OCI-M1 (cell line): ENCODE data around the gene TULP4.
A peak's percentile ranks its signal among the peaks of the same experiment; 100 is the strongest.
"Not testable (repeated sequence)": the region's sequence is repeated elsewhere in the genome, so short reads cannot be mapped to it uniquely, and the experiment has no call there.

Experiments
- DNase-seq: peaks from one replicate; lab custom pipeline; 2025; lab: John Stamatoyannopoulos, UW

TULP4 gene

DNA sequence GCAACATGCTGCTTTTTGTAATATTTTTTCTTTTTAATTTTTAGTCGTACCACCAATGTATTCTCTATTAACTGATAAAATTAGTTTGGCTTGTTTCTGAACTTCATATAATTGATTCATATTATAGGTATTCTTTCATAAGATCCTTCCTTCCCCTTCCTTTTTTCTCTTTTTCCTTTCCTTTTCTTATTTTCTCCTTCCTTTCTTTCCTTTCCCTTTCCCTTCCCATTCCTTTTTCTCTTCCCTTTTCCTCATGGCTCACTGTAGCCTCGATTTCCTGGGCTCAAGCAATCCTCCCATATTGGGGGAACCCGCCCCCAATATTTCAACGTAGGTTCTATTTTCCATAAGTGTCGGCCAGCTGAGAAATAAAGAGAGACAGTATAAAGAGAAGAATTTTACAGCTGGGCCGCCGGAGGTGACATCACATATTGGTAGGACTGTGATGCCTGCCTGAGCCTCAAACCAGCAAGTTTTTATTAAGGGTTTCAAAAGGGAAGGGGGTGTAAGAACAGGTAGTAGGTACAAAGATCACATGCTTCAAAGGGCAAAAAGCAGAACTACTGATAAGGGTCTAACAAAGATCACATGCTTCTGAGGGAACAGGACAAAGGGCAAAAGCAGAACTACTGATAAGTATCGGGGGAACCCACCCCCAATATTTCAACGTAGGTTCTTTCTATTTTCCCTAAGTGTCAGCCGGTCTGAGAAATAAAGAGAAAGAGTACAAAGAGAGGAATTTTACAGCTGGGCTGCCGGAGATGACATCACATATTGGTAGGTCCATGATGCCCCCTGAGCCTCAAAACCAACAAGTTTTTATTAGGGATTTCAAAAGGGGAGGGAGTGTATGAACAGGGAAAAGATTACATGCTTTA, 16.1 kb upstream of the TULP4 start:
- not testable (repeated sequence) for DNase-seq

DNA sequence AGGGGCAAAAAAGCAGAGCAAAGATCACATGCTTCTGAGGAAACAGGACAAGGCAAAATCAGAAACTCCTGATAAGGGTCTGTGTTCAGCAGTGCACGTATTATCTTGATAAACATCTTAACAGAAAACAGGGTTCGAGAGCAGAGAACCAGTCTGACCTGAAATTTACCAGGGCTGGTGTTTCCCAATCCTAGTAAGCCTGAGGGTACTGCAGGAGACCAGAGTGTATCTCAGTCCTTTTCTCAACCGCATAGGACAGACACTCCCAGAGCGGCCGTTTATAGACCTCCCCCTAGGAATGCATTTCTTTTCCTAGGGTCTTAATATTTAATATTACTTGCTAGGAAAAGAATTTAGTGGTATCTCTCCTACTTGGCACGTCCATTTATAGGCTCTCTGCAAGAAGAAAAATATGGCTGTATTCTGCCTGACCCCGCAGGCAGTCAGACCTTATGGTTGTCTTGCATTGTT, 15.4 kb upstream of the TULP4 start:
- not testable (repeated sequence) for DNase-seq

DNA sequence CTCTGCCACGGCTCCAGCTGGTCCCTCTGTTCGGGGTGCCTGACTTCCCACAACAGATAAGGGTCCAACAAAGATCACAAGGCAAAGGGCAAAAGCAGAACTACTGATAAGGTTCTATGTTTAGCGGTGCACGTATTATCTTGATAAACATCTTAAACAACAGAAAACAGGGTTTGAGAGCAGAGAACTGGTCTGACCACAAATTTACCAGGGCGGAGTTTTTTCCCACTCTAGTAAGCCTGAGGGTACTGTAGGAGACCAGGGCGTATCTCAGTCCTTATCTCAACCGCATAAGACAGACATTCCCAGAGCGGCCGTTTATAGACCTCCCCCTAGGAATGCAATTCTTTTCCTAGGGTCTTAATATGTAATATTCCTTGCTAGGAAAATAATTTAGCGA, 14.6 kb upstream of the TULP4 start:
- peak; percentile 67 for DNase-seq

DNA sequence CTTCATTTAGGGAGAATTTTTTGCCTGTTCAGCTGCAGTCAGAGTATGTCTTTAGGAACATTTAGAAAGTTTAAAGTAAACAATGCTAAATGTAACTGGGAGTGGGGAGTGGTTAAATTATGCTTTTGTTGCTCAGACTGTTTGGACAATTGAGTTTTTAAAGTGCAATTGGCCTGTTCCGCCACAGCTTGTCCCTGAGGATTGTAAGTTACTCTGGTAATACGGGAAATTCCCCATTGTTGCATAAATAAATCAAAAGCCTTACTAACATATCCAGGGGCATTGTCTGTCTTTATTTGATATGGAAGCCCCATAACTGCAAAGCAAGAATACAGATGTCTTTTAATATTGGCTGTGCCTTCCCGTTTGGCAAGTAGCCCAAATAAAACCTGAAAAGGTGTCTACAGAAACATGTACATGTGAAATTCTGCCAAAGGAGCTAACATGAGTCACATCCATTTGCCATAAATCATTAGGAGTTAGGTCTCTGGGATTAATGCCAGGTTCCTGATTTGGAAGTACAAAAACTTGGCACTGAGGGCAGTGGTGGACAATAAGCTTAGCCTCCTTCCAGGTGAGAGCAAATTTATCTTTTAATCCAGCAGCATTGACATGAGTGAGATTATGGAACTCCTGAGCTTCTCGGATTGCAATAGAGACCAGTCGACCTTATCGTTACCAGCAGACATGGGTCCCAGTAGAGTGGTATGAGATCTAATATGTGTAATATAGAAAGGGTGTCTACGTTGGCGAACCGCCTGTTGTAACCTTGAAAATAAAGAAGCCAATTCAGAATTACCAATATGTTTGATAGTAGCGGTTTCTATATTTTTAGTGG, 11.7 kb upstream of the TULP4 start:
- not testable (repeated sequence) for DNase-seq

DNA sequence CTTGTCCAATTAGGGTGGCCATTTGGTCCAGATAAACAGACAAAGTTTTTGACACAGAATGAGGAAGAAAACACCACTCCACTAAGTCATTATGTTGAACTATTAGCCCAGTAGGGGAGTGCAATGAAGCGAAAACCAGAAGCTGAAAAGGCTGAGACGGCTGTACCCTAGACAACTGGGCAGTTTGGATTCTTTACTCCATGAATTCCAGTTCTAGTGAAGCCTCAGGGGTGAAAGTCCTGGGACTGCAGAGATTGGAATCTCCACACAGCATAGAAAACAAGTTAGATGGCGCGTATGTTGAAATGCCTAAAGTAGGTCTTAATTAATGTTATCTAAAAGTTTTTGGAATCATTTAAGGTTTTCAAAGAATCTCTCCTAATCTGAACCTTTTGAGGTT, 10.7 kb upstream of the TULP4 start:
- not testable (repeated sequence) for DNase-seq

DNA sequence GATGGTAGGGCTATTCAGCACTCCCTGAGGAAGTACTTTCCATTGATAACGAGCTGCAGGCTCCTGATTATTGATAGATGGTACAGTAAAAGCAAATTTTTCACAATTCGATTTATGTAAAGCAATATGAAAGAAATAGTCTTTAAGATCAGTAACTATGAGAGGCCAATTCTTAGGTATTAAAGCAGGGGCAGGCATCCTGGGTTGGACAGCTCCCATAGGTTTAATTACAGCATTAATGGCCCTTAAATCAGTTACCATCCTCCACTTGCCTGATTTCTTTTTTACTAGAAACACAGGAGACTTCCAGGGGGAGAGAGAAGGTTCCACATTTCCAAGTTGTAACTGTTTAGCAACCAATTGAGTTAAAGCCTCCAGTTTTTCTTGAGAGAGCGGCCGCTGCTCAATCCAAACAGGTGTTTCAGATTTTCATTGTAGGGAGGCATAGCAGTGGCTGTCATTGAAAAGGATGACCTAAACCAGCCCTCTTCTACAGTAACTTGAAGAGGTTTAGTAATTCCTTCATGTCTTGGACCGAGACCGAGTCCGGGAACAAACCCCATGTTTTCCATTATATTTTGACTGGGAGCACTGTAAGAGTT, 10.0 kb upstream of the TULP4 start:
- DNase-seq = not testable (repeated sequence)

DNA sequence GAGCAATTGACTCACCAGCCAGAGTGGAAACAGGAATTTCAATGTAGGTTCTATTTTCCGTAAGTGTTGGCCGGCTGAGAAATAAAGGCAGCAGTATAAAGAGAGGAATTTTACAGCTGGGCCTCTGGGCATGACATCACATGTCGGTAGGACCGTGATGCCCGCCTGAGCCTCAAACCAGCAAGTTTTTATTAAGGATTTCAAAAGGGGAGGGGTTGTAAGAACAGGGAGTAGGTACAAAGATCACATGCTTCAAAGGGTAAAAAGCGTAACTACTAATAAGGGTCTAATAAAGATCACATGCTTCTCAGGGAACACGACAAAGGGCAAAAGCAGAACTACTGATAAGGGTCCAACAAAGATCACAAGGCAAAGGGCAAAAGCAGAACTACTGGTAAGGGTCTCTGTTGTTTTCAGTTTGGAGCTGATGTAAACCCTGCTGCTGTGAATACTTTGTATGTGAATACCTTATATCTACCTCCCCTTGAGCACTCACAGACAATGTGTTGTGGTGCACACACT, 9.0 kb upstream of the TULP4 start:
- DNase-seq = peak; percentile 60

DNA sequence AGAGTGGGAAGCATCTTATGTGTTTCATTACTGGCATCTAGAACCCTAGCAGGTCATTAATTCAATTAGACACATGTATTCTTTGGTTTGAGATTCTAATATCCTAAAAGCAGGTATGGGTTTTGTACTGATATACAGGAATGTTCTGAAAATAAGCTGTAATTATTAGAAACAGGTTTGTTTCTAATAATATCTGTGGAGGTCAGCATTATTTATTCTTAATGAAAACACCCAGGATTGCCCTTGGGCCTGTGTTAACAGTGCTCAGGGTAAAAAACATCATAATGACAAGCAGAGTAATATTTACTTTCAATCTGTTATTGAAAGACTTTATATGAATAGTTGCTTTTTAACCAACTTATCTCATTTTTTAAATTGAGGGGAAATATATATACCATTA, 8.0 kb upstream of the TULP4 start:
- DNase-seq = no peak

DNA sequence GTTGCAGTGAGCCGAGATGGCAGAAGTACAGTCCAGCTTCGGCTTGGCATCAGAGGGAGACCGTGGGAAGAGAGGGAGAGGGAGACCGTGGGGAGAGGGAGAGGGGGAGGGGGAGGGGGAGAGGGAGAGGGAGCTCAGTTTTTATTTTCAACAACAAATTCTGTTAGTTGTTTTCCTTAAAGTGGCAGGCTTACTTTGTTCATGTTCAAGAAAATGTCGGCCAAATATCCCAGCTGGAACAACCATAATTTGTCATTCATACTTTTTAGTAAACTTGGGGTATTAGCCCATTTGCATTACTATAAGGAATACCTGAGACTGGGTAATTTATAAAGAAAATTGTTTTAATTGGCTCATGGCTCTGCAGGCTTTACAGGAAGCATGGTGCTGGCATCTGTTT, 2.5 kb upstream of the TULP4 start:
- DNase-seq = no peak

DNA sequence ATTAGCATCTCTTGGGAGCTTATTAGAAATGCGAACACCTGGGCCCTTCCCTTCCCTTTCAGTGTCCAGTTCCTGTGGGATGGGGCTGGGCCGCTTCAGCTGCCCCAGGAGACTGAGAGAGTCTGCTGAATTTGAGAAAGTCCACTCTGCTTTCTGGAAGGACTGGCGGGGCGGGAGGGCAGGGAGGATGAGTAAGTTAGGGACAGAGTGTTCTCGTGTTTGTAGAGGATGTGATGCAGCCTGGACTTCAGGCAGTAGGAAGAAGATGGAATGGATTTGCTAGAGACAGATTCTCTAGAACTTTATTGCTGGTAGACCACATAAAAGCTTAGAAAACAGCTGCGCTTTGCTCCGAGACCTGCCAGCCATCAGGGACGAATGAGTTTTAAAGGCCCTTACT, 1.1 kb upstream of the TULP4 start:
- DNase-seq = no peak

DNA sequence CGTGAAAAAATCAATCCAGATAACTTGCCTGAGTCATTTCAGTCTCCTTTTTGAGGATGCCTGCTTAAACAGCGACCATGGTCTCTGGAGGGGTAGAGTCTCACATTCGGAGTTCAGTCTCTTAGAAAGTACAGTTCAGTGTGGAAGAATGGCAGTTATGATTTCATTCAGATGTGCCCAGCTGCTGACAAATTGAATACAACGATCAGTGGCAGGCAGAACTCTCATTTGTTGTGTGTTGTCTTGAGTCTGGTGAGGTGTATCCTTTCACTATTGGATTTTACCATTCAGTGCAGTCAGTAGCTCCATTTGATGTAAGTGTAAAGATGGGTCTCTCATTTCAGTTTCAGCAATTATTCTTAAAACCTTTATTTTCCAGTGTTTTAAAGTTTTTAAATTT, 639 bp upstream of the TULP4 start:
- DNase-seq = no peak

DNA sequence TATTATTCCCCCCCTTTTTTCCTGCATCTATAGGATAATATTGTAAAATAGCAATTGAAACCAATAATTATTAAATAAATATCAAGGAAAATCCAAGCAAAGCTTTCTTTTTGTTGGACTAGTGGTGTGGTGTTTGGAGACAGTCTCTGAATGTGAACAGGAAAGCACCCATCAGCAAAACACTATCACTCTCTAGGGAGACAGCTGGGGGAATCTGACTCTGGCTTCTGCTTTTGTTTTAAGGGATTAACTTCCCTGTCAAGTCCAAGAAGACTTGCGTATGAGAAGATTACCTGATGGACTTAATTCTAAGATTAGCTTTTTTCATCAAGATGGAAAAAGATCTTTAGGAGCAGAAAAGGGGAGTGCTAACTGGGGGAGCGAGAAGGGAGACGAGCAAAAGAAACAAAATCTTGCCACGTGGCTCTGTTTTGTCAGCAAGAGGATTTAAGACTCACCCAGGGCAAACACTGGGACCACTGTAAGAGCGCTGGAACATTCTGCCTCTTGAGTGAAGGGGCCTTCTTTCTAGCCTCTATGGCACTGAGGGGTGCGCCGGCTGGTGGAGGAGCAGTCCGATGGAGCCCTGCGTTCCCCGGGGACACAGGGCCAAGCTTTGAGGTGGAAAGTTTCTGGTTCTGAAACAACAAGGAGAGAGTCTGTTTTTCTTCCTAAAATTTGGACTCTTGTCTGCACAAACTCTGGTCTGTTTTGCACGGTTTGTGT, 570 bp downstream of the TULP4 start:
- DNase-seq = no peak

DNA sequence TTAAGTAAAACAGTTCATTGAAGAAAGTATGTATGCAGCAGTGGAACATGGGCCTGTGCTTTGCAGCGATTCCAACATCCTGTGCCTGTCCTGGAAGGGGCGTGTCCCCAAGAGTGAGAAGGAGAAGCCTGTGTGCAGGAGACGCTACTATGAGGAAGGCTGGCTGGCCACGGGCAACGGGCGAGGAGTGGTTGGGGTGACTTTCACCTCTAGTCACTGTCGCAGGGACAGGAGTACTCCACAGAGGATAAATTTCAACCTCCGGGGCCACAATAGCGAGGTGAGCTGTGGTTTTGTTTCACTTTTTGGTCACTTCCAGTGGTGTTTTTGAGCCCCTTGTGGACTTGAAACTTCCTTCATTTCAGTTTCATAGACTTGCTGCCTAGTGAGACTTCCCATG, 1.7 kb downstream of the TULP4 start:
- DNase-seq = no peak

DNA sequence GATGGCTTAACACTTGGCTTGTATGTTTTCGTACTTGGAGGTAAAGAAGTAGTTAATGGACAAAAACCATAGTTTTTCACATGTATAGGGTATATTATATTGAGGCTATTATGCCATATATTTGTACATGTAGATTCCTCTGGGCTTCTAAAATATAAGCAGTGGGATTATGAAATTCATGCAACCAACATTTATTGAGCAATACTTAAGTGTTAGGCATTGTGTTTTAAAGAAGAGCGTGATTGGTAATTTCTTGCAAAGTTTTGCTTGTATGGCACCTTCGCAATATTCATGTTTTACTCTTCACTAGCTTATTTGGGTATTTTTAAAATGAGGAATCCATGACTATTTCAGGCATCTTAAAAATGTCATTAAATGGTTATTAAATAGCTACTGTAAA, 2.5 kb downstream of the TULP4 start:
- no peak for DNase-seq

DNA sequence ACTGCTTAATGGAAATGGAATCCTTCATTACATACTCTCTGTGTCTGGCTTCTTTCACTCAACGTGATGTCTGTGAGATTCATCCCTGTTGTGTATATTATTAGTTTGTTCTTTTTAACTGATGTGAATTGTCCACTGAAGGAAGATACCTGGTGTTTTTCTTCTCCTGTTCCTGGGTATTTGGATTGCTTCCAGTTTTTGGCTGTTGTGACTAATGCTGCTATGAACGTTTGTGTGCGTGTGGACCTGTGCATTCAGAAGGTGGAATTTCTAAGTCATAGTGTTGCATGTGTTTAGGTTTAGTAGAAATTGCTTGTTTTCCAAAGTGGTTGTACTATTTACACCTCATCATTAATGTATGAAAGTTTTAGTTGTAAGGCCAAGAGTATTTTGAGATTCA, 3.8 kb downstream of the TULP4 start:
- DNase-seq = no peak

DNA sequence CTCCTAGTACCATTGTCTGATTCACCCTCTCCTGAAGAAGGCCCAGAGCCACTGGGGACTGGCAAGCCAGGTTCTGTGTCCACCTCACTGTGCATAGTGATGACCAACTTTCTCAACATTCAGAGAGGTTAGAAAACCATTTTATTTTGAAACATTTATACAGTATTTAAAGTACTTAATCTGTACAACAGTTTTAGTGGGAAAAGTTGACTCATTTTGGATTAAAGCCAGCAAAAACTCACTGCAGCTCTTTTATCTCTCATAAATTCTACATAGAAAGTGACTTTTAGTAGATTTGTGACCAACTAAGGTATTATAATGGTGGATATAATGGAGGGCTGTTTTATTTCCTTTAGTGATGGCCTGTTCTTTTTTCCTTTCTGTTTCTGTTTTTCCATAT, 9.7 kb downstream of the TULP4 start:
- DNase-seq = peak; percentile 62

DNA sequence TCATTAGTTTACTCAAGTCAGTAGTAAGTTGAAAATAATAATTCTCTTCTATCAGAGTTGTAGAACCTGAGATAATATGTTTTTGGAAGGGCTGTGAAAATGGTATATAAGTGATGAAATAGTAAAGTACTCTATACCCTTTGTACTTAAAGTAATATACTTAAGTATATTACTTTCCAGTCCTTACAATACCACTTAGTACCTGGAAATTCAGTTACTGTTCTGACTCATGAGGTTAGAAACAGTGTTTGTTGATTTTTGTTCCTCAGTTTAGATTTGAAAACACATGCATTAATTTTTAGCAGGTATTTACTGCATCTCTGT, 10.1 kb downstream of the TULP4 start:
- DNase-seq = no peak

DNA sequence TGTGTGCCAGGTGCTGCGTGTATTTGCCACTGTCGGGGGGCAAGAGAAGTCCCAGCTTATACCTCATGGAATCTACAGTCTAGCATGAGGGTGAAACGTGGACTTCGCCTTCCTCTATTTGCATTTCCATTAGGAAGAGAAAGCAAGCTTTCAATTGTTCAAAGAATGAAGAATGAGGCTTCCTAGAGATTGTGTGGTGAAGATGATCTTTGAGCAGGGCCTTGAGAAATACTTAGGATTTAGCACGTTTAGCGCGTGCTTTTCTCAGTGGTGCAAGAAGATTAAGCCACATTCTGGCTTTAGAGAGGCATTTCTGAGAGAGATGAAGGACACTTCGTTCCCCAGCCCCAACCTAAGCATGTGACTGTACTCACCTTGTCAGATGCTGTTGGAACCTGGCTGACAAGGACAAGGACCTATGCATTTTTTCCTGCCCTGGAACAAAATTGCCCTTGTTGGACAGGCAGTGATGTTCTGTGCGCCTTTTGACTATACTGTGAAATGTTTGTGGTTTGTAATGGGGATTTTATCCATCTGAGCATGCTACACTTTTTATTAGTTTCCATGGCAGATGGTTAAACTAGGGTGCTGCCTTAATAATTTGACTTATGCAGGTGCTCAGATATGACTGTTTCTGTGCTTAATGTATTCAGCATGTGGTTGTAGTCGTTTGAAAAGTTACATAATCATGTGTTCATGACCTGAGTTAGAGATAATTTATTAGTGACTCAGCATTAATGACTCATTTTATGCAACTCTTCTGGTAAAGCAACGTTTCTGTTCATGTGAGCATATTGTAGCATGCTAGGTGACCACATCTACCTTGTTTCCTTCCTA, 10.7 kb downstream of the TULP4 start:
- DNase-seq = peak; percentile 23

DNA sequence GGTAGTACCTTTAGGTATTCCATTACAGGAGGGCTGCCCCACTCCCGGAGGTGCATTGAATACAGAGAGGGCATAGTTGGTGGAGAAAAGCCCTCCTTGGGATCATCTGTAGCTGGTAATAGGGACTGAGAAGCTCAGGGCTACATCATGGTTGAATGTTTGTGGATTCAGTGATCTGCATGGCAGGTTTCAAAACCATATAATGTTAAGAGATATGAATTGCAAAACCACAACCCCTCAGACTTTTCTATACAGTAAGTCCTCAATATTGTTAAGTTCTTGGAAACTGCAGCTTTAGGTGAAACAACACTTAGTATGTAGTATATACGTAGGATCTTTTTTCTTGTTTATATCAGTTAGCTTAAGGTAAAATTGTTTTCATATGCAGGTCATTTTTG, 11.3 kb downstream of the TULP4 start:
- DNase-seq = peak; percentile 33

DNA sequence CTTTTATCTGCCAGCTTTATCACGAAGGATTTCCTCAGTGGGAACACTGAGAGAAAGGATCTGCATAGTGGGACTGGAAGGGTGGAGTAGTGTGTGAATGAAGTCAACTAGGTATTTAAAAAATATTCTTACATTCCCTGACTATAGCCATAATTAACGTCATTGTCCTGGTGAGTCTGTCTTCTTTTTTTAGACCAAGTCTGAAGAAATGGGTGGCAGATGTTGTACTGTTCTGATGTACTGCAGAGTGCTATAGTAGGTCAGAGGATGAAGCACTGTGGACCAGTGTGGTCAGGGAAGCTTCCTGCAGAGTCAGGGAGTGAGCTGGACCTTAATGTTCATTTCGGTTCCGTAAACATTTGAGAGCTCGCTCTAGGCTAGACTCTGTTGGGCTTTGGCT, 11.9 kb downstream of the TULP4 start:
- no peak for DNase-seq

DNA sequence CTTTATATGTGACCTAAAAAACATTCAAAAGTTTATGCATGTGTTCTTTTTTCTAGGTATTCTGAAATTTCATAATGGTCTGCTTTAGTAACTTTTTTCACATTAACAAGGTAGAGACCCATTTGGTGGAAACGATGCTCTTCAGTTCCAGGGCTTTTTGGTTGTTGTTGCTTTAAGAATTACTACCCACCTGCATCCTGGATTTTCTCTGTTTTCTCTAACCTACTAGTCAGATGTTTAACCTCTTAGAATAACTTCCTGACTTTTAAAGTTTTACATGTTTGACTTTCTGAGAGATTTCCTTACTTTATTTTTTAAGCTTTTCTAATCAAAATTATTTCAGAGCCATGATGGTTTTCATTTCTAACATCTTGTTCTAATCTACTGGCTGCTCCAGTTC, 14.9 kb downstream of the TULP4 start:
- DNase-seq = no peak
